Right hindlimb (tissue), 1 donor: ENCODE measurements around the gene FBRS.
"Not testable (repeated sequence)": the region's sequence is repeated elsewhere in the genome, so short reads cannot be mapped to it uniquely, and the experiment has no call there.

Experiments used
- DNase-seq: peaks from one replicate; pipeline ENCODE4 v3.0.0-alpha.2; 2018

The FBRS gene

DNA sequence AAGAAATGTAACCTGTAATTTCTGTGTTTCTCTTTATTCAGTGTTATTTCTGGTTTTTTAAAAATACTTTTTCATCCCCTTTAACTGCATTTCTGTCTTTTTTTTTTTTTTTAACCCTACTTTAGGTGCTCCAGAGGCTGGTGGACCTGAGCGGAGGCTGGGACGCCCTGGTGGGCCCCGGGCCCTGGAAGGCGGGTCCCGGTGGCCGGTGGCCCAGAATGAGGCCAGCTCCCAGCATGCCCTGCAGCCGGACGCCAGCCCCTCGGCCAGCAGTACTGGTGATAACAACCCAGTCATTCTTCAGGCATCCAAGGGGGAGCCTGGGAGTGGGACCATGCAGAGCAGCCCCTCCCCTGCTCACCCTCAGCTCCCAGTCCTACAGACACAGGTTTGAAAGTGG is 42.3 kb downstream of the FBRS start:
- no peak for DNase-seq

DNA sequence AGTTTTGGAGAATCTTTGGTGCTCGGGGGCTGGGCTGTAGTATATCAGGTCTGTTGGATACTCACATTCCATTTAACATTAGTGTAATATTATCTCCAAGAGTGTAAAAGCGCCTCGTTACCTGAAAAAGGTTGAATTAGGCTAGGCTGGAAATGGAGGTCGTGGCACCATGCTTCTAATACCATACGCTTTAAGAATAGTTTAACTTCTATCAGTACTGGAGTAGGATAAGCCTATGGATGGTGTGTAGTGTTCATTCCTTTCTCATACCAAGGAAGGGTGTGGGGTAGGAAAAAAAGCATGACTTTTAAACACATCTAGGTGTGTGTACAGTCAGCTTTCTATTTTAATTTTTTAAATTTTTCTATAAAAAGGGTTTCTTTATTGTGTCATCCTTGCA is 42.7 kb downstream of the FBRS start:
- no peak for DNase-seq

DNA sequence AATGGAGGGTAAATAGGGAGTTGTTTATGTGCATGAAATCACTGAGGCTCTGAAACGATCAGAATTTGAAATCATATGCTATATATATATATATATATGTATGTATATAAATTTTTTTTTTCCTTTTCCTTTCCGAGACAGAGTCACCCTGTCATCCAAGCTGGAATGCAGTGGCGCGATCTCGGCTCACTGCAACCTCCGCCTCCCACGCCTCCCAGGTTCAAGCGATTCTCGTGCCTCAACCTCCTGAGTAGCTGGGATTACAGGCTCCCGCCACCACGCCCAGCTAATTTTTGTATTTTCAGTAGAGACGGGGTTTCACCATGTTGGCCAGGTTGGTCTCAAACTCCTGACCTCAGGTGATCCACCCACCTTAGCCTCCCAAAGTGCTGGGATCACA is 44.8 kb downstream of the FBRS start:
- not testable (repeated sequence) for DNase-seq

DNA sequence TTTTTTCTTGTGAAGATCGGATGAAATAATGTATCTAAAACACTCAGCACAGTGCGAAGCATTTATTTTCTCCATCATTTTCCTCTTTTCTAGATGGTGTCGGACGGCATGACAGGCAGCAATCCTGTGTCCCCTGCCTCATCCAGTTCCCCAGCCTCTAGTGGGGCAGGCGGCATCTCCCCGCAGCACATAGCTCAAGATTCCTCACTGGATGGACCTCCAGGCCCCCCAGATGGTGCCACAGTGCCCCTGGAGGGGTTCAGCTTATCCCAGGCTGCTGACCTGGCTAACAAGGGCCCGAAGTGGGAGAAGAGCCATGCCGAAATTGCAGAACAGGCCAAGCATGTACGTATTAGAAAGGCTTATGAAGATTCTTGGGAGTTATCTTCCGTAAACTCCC is 45.7 kb downstream of the FBRS start:
- no peak for DNase-seq

DNA sequence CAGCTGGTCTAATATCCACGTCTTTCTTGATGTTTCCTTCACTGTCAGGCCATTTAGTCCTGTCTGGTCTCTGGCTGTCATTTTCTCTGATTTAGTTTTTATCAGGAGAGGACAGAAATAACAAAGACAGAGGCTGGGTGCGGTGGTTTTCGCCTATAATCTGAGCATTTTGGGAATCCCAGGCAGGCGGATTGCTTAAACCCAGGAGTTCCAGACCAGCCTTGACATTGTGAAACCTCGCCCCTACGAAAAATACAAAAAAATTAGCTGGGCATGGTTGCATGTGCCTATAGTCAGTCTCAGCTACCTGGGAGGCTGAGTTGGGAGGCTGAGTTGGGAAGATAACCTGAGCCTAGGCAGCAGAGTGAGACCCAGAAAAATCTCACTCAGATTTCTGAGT is 47.8 kb downstream of the FBRS start:
- DNase-seq = no peak

DNA sequence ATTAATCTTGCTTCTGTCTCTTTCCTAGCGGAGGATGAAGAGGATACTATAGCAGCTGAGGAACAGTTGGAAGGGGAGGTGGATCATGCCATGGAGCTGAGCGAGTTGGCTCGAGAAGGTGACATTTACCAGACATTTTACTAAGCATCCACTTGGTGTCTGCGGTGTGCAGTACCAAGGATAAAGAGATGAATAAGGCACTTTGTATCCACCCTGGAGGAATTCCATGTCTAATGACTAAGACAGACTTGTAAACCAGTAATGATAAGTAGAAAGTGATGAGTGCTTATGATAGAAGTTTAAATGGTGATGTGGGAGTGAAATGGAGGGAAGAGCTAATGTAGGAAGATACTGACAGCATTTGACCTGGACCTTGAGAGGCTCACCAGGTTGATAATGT is 52.7 kb downstream of the FBRS start:
- DNase-seq = no peak

DNA sequence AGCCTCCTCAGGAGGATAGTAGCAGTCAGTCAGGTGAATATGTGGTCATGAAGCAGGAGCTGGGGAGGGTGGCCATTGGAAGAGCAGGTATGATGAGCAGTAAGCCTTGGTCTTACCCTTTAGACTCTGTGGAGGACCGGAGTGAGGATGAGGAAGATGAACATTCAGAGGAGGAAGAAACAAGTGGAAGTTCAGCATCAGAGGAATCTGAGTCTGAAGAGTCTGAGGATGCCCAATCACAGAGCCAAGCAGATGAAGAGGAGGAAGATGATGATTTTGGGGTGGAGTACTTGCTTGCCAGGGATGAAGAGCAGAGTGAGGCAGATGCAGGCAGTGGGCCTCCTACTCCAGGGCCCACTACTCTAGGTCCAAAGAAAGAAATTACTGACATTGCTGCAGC is 53.5 kb downstream of the FBRS start:
- DNase-seq = no peak

DNA sequence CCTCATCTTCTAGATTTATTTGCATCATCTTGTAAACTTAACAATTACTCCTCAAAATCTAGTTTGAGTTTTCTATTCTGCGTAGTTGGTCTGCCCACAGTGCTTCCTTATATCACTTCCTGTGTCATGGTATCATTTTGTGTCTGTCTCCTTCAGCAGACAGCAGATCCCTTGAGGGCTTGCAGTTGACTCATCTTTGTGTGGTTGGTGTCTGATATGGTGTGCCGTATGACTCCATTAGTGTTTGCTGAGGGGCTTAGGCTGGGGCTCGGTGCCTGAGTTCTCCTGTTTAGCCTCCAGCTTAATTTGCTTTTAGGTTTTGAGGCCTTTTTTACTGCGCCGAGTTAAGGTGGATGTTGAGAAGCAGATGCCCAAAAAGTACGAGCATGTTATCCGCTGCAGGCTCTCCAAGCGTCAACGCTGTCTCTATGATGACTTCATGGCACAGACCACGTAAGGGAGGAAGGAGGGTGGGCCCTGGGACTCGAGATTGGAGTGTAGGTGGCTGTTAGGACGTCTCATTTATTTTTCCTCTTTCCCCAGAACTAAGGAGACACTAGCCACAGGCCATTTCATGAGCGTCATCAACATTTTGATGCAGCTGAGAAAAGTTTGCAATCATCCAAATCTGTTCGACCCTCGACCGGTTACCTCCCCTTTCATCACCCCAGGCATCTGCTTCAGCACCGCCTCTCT is 57.7 kb downstream of the FBRS start:
- no peak for DNase-seq

DNA sequence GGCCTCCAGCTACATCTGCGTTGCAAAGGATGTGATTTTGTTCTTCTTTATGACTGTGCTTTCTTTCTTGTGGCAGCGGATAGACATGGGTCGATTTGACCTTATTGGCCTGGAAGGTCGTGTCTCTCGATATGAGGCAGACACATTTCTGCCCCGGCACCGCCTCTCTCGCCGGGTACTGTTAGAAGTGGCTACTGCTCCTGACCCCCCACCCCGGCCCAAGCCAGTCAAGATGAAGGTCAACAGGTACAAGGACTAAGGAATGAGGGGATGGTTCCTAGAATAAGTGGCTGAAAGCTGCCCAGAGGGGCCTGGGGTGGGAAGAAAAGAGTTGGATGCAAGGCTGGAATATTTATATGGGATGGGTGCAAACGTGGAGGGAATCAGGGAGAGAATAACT is 61.9 kb downstream of the FBRS start:
- no peak for DNase-seq
